ENCODE data around the gene MAML2. TPM values are rescaled to one million over a fixed set of nuclear protein-coding genes. Genes with fewer than 3 reads are reported as not detected.
"Not testable (repeated sequence)": the region's sequence is repeated elsewhere in the genome, so short reads cannot be mapped to it uniquely, and the experiment has no call there.

Gene MAML2
- total RNA-seq, 1 donor from 2014 or later, result 3.8 TPM

DNA sequence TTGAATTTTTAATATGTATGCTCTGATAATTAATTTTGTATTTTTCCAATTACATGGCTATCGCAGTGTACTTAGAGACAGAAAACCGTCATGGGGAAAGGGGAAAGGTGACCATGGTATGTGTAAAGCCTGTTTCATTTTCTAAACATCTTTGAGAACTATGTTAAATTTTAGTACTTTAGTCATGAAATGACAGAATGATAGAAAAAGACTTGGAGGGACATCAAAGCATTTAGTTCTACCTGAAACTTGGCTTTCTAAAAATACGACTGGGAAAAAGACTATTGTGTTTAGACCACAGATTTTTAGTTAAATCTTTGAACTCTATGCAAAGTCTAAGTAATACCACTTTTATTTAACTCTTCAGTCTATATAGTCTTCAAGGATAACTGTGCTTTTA is 54.1 kb downstream of the MAML2 start:
- Histone ChIP-seq H3K36me3 (no peaks in the 10 kb centered on the region), H4K20me1 (ENCODE audit: low read depth) (no peaks in the 10 kb centered on the region), H2AFZ (replicated peaks) (no peak overlapping the region), H3K4me1 (no peaks in the 10 kb centered on the region), H3K27me3 (no peaks in the 10 kb centered on the region), H3F3A (ENCODE audit: low read depth) (no peaks in the 10 kb centered on the region), H3K4me3 (no peak overlapping the region), H3K27ac (no peak overlapping the region), H3K4me2 (no peak overlapping the region), H3K9me3 (ENCODE audit: low read depth) (no peaks in the 10 kb centered on the region), H3K9ac (no peak overlapping the region), H3K79me2 (ENCODE audit: low read depth) (no peaks in the 10 kb centered on the region)
- H3K27ac Mint-ChIP-seq, result no peak overlapping the region
- H3K9me3 Mint-ChIP-seq, result peaks cover 10% of the 10 kb centered on the region
- TF ChIP-seq EZH2phosphoT487 (IDR thresholded peaks at IDR 0.05) (no peak), EZH2 (IDR thresholded peaks at IDR 0.05) (no peak)
- TF ChIP-seq, protein P1, sequence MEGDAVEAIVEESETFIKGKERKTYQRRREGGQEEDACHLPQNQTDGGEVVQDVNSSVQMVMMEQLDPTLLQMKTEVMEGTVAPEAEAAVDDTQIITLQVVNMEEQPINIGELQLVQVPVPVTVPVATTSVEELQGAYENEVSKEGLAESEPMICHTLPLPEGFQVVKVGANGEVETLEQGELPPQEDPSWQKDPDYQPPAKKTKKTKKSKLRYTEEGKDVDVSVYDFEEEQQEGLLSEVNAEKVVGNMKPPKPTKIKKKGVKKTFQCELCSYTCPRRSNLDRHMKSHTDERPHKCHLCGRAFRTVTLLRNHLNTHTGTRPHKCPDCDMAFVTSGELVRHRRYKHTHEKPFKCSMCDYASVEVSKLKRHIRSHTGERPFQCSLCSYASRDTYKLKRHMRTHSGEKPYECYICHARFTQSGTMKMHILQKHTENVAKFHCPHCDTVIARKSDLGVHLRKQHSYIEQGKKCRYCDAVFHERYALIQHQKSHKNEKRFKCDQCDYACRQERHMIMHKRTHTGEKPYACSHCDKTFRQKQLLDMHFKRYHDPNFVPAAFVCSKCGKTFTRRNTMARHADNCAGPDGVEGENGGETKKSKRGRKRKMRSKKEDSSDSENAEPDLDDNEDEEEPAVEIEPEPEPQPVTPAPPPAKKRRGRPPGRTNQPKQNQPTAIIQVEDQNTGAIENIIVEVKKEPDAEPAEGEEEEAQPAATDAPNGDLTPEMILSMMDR (IDR thresholded peaks at IDR 0.05), result no peak
- peaks cover 8% of the 10 kb centered on the region for H3K4me1 Mint-ChIP-seq
- peaks cover 2% of the 10 kb centered on the region for H3K36me3 Mint-ChIP-seq
- H3K27me3 Mint-ChIP-seq (ENCODE audit: insufficient read depth, low read depth), result no peaks in the 10 kb centered on the region
- no peak for DNase-seq (ENCODE audit: low spot score)
- H3K4me3 Mint-ChIP-seq, result no peak overlapping the region

DNA sequence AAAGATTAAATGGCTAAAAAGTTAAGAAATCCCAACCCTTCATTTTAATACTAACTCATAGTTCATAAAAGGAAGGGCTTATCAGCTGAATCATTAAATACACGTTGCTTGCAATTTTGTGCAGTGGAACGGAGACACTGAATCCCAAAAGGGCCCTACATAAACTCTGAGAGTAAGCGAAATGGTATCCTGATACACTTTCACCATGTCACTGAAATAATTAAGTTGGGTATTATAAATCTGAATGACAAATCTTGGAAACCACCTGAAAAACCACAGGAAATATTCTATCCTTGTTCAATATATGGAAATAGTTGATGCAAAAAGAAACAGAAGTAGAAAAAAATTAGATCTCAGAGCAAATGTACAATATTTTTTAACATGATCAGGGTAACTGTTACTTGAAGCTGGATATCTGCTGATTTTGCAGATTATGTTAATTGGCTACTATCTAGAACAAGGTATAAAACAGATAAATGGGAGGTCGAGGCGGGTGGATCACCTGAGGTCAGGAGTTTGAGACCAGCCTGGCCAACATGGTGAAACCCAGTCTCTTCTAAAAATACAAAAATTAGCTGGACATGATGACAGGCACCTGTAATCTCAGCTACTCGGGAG is 55.1 kb downstream of the MAML2 start:
- no peaks in the 10 kb centered on the region for H3F3A ChIP-seq (ENCODE audit: low read depth)
- H3K27me3 Mint-ChIP-seq (ENCODE audit: insufficient read depth, low read depth), result no peaks in the 10 kb centered on the region
- no peaks in the 10 kb centered on the region for H3K79me2 ChIP-seq (ENCODE audit: low read depth)
- H3K27ac Mint-ChIP-seq, result no peak overlapping the region
- H3K4me1 Mint-ChIP-seq, result no peaks in the 10 kb centered on the region
- H3K27ac ChIP-seq, result no peak overlapping the region
- H3K4me3 ChIP-seq, result no peak overlapping the region
- TF ChIP-seq EZH2phosphoT487 (IDR thresholded peaks at IDR 0.05), result no peak
- no peak overlapping the region for H3K9ac ChIP-seq
- H3K9me3 ChIP-seq (ENCODE audit: low read depth), result no peaks in the 10 kb centered on the region
- H2AFZ ChIP-seq (replicated peaks), result no peak overlapping the region
- H4K20me1 ChIP-seq (ENCODE audit: low read depth), result no peaks in the 10 kb centered on the region
- H3K36me3 Mint-ChIP-seq, result peaks cover 2% of the 10 kb centered on the region
- H3K4me1 ChIP-seq, result no peaks in the 10 kb centered on the region
- DNase-seq (ENCODE audit: low spot score), result no peak
- H3K27me3 ChIP-seq, result no peaks in the 10 kb centered on the region
- no peak overlapping the region for H3K4me2 ChIP-seq
- no peaks in the 10 kb centered on the region for H3K36me3 ChIP-seq
- no peak overlapping the region for H3K4me3 Mint-ChIP-seq
- H3K9me3 Mint-ChIP-seq, result peaks cover 10% of the 10 kb centered on the region

DNA sequence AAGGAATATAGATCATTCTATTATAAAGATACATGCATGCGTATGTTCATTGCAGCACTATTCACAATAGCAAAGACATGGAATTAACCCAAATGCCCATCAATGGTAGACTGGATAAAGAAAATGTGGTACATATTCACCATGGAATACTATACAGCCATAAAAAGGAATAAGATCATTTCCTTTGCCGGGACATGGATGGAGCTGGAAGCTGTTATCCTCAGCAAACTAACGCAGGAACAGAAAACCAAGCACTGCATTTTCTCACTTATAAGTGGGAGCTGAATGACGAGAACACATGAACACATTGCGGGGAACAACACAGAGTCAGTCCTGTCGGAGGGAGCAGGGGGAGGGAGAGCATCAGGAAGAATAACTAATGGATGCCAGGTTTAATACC is 57.0 kb downstream of the MAML2 start:
- not testable (repeated sequence) for H3K27ac Mint-ChIP-seq; DNase-seq (ENCODE audit: low spot score); H3K27me3 Mint-ChIP-seq (ENCODE audit: insufficient read depth, low read depth); H4K20me1 ChIP-seq (ENCODE audit: low read depth); H3K4me1 Mint-ChIP-seq; H3K9ac ChIP-seq; H3K4me3 ChIP-seq; H3K4me3 Mint-ChIP-seq; H3F3A ChIP-seq (ENCODE audit: low read depth); H3K36me3 ChIP-seq; H3K4me1 ChIP-seq; H3K27me3 ChIP-seq; H3K9me3 ChIP-seq (ENCODE audit: low read depth); H2AFZ ChIP-seq (replicated peaks); H3K27ac ChIP-seq; H3K9me3 Mint-ChIP-seq; H3K36me3 Mint-ChIP-seq; H3K79me2 ChIP-seq (ENCODE audit: low read depth); H3K4me2 ChIP-seq

DNA sequence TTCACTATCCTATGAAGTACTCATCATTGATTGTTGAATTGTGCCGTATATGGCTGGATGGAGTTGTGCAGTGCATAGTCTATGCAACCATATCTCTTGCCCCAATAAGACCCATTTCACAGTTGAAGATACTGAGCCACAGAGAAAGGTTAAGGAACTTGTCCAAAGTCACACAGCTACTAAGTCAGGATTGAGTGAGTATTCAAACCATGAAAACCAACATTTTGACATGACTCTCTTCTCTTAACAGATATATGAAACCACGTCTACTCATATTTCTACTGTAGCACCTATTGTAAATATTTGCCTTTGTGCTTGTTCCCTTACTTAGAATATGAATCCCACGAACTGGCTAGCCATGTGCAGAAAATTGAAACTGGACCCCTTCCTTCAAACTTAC is 58.1 kb downstream of the MAML2 start:
- Mint-ChIP-seq H3K4me1 (peaks cover 4% of the 10 kb centered on the region), H3K4me3 (no peak overlapping the region)

More for the DNA sequence above, 58.1 kb downstream of the MAML2 start:
- no peaks in the 10 kb centered on the region for H3K79me2 ChIP-seq (ENCODE audit: low read depth)
- no peaks in the 10 kb centered on the region for H4K20me1 ChIP-seq (ENCODE audit: low read depth)
- no peaks in the 10 kb centered on the region for H3F3A ChIP-seq (ENCODE audit: low read depth)
- no peak overlapping the region for H3K27ac ChIP-seq
- H3K27ac Mint-ChIP-seq, result no peak overlapping the region
- DNase-seq (ENCODE audit: low spot score), result no peak
- H3K36me3 ChIP-seq, result no peaks in the 10 kb centered on the region
- no peak overlapping the region for H3K4me3 ChIP-seq
- peaks cover 10% of the 10 kb centered on the region for H3K9me3 Mint-ChIP-seq
- H3K4me1 ChIP-seq, result no peaks in the 10 kb centered on the region
- no peak for TF ChIP-seq EZH2phosphoT487 (IDR thresholded peaks at IDR 0.05)
- TF ChIP-seq EZH2 (IDR thresholded peaks at IDR 0.05), result no peak
- TF ChIP-seq, protein P1 (IDR thresholded peaks at IDR 0.05), result no peak
- no peak overlapping the region for H3K9ac ChIP-seq
- no peak overlapping the region for H3K4me2 ChIP-seq
- no peak overlapping the region for H2AFZ ChIP-seq (replicated peaks)
- no peaks in the 10 kb centered on the region for H3K9me3 ChIP-seq (ENCODE audit: low read depth)
- no peaks in the 10 kb centered on the region for H3K27me3 ChIP-seq
- peaks cover 2% of the 10 kb centered on the region for H3K36me3 Mint-ChIP-seq
- H3K27me3 Mint-ChIP-seq (ENCODE audit: insufficient read depth, low read depth), result peaks cover 4% of the 10 kb centered on the region

Measured in neural progenitor cell (in vitro differentiated cells).